Stimulated activated CD8-positive, alpha-beta memory T cell treated with anti-CD3 and anti-CD28 coated beads, Interleukin-2, amount 100 ng/mL, for 48 hours (primary cell): ENCODE data around the gene RNU2-63P.
"Not testable (repeated sequence)": the region's sequence is repeated elsewhere in the genome, so short reads cannot be mapped to it uniquely, and the experiment has no call there.

Source experiments
- DNase-seq, 2 donors: peaks; one replicate each; pipeline ENCODE4 v3.0.0-alpha.2; 2020; ENCODE audit warnings: low read depth in 2 of 2

The RNU2-63P gene

GRCh38 chr2:88028931-88029330, 12.6 kb upstream of the RNU2-63P start:
- DNase-seq: no peak

GRCh38 chr2:88027697-88028389, 11.5 kb upstream of the RNU2-63P start:
- DNase-seq: no peak

GRCh38 chr2:88024509-88024908, 8.2 kb upstream of the RNU2-63P start:
- no peak for DNase-seq

GRCh38 chr2:88022669-88022921, 6.2 kb upstream of the RNU2-63P start:
- DNase-seq: no peak

GRCh38 chr2:88019985-88020384, 3.6 kb upstream of the RNU2-63P start:
- no peak for DNase-seq

- DNase-seq: no peak
These were observed 2.6 kb upstream of the RNU2-63P start for GRCh38 chr2:88018909-88019308.

- not testable (repeated sequence) for DNase-seq
These were observed 1.9 kb upstream of the RNU2-63P start for GRCh38 chr2:88018077-88018805.

GRCh38 chr2:88017780-88018038, 1.4 kb upstream of the RNU2-63P start:
- not testable (repeated sequence) for DNase-seq

GRCh38 chr2:88016960-88017779, 823 bp upstream of the RNU2-63P start:
- DNase-seq: peak; percentile 37 to 41

GRCh38 chr2:88011011-88011410, 5.3 kb downstream of the RNU2-63P start:
- no peak for DNase-seq

- no peak for DNase-seq
These were observed 6.2 kb downstream of the RNU2-63P start for GRCh38 chr2:88010136-88010535.

GRCh38 chr2:88006912-88007439, 9.4 kb downstream of the RNU2-63P start:
- DNase-seq: no peak

- no peak for DNase-seq
These were observed 10.6 kb downstream of the RNU2-63P start for GRCh38 chr2:88005776-88006175.

GRCh38 chr2:88003074-88003755, 13.1 kb downstream of the RNU2-63P start:
- no peak for DNase-seq

- DNase-seq: no peak
These were observed 14.0 kb downstream of the RNU2-63P start for GRCh38 chr2:88002359-88002707.

- not testable (repeated sequence) for DNase-seq
These were observed 15.9 kb downstream of the RNU2-63P start for GRCh38 chr2:88000474-88000873.

- no peak for DNase-seq
These were observed 19.8 kb downstream of the RNU2-63P start for GRCh38 chr2:87996570-87996969.

GRCh38 chr2:87995756-87996155, 20.6 kb downstream of the RNU2-63P start:
- no peak for DNase-seq

GRCh38 chr2:87994304-87994850, 22.0 kb downstream of the RNU2-63P start:
- DNase-seq: not testable (repeated sequence)

GRCh38 chr2:87992569-87992968, 23.8 kb downstream of the RNU2-63P start:
- DNase-seq: not testable (repeated sequence)

- DNase-seq: not testable (repeated sequence)
These were observed 28.9 kb downstream of the RNU2-63P start for GRCh38 chr2:87987473-87987872.

GRCh38 chr2:87985902-87986301, 30.4 kb downstream of the RNU2-63P start:
- DNase-seq: not testable (repeated sequence)
